ENCODE results near the gene AQP6. TPM values are rescaled to one million over a fixed set of nuclear protein-coding genes. Genes with fewer than 3 reads are reported as not detected.

The AQP6 gene
- total and polyA plus RNA-seq, 10 of the 15 experiments (the other 5 are each of a cell fraction or from before 2014, with no cell fraction given): not detected

- intact Hi-C loops (cut with micrococcal nuclease; ENCODE audit: unreplicated experiment) (no loop called here), in situ Hi-C loops (cut with MboI) (no loop called here)
- no TSS peak for BruUV-seq (replicated peaks)
- Histone ChIP-seq H3K9me3 (replicated peaks; ENCODE audit: control insufficient read depth, insufficient read depth, low read length) (no peaks in the 10 kb centered on the region), H3K4me2 (ENCODE audit: control insufficient read depth, insufficient read depth) (no peak overlapping the region), H3K79me2 (ENCODE audit: control insufficient read depth, insufficient read depth, low read length) (no peaks in the 10 kb centered on the region), H3K9ac (ENCODE audit: control insufficient read depth, insufficient read depth, low read length) (no peak overlapping the region), H3K4me3 (no peak overlapping the region), H2AFZ (ENCODE audit: control insufficient read depth, low read depth, low read length) (no peak overlapping the region), H3K36me3 (ENCODE audit: control insufficient read depth in 2 of 2, insufficient read depth in 2 of 2, low read length in 1 of 2) (no peaks in the 10 kb centered on the region), H3K27me3 (replicated peaks in 1 of 2; ENCODE audit: control insufficient read depth in 2 of 2, insufficient read depth in 2 of 2, low read length in 1 of 2) (no peaks in the 10 kb centered on the region; a peak in 1 of 4 replicates), H4K20me1 (ENCODE audit: control insufficient read depth, insufficient read depth) (no peaks in the 10 kb centered on the region), H3K4me1 (ENCODE audit: control insufficient read depth, insufficient read depth, low read length) (no peaks in the 10 kb centered on the region), H3K27ac (ENCODE audit: control insufficient read depth, insufficient read depth) (no peak overlapping the region)
- DNase-seq (ENCODE audit: low read depth, low spot score) (no peak), ATAC-seq (no peak), FAIRE-seq (no peak)
- ChIA-PET RAD21 (ENCODE audit: unreplicated experiment) (no interaction called here), CTCF (interaction anchor here (1.1 to 2.0 kb wide), 2 partner anchors 12 to 24 kb away, joined by 4 to 8 read pairs; no protein-coding TSS in a partner anchor), POLR2A (no interaction called here), SMC1A (ENCODE audit: uncharacterized antibody, unreplicated experiment) (no interaction called here)
- TF ChIP-seq MTA3 (IDR thresholded peaks at IDR 0.05; ENCODE audit: borderline replicate concordance, low read length): no peak
- TF ChIP-seq YY1 (IDR thresholded peaks at IDR 0.05; ENCODE audit: low read depth, low read length): no peak
- TF ChIP-seq MEF2A (IDR thresholded peaks at IDR 0.05; ENCODE audit: insufficient read depth, low read depth, low read length): no peak
- TF ChIP-seq BRCA1 (IDR thresholded peaks at IDR 0.05; ENCODE audit: low read depth, low read length): no peak
- no peak for TF ChIP-seq NFXL1 (IDR thresholded peaks at IDR 0.05; ENCODE audit: borderline replicate concordance)
- TF ChIP-seq ZZZ3 (IDR thresholded peaks at IDR 0.05; ENCODE audit: control insufficient read depth, insufficient read length, low read depth): no peak
- no peak for TF ChIP-seq RELA (IDR thresholded peaks at IDR 0.05; ENCODE audit: borderline replicate concordance, partially characterized antibody)
- no peak for TF ChIP-seq NRF1 (conservative IDR thresholded peaks at IDR 0.05; ENCODE audit: low read depth, low read length)
- TF ChIP-seq IKZF2 (IDR thresholded peaks at IDR 0.05): no peak
- no peak for TF ChIP-seq NFYA (IDR thresholded peaks at IDR 0.05; ENCODE audit: borderline replicate concordance, low read depth, low read length)
- no peak for TF ChIP-seq EZH2 (IDR thresholded peaks at IDR 0.05; ENCODE audit: borderline replicate concordance, control insufficient read depth, low read depth, low read length)
- no peak for TF ChIP-seq SRF (IDR thresholded peaks at IDR 0.05; ENCODE audit: low read depth in 2 of 2, low read length in 2 of 2)
- TF ChIP-seq FOXM1 (IDR thresholded peaks at IDR 0.05; ENCODE audit: low read depth, low read length): no peak
- 10% methylated on average over 1 of the region's 1 CpG for WGBS (ENCODE audit: insufficient coverage, insufficient replicate concordance, low lambda C conversion rate, missing lambda C conversion rate)
Measured at GRCh38 chr12:49943625-49943960, 29.2 kb upstream of the AQP6 start.
